HepG2 (cell line): ENCODE data around the gene TDRD9. TPM values are rescaled to one million over a fixed set of nuclear protein-coding genes. Genes with fewer than 3 reads are reported as not detected.
A peak's percentile ranks its signal among the peaks of the same experiment; 100 is the strongest.

ENCODE experiments used
- CENPT ChIP-seq: sonication (generic); formaldehyde crosslinking; IDR thresholded peaks from 2 replicates; pipeline ENCODE4 v1.8.0; 2022; ENCODE audit warnings: low read depth, mild to moderate bottlenecking, moderate library complexity, missing genetic modification reagents
- FIP1L1 ChIP-seq: fragments of 200-400 bp; formaldehyde crosslinking; IDR thresholded peaks from 2 replicates; pipeline ENCODE4 v1.6.1; 2018; ENCODE audit warnings: low read depth, mild to moderate bottlenecking, low read length, moderate library complexity, borderline replicate concordance; ENCODE audit not compliant: insufficient read depth
- FOXK1 ChIP-seq: sonication (generic); formaldehyde crosslinking; IDR thresholded peaks from 2 replicates; pipeline ENCODE4 v1.4.0; 2020; ENCODE audit warnings: low read depth, missing genetic modification reagents, borderline replicate concordance
- KDM5B ChIP-seq: sonication (generic); formaldehyde crosslinking; IDR thresholded peaks from 2 replicates; pipeline ENCODE4 v1.4.0; 2020; ENCODE audit warnings: missing genetic modification reagents, mild to moderate bottlenecking, borderline replicate concordance
- KLF6 ChIP-seq: IDR thresholded peaks from 2 replicates; pipeline ENCODE4 v1.8.0; 2016; ENCODE audit warnings: missing biosample characterization, missing genetic modification reagents
- MATR3 ChIP-seq: sonication (generic); formaldehyde crosslinking; IDR thresholded peaks from 2 replicates; pipeline ENCODE4 v1.4.0; 2020; ENCODE audit warnings: missing genetic modification reagents
- NFATC3 ChIP-seq: sonication (generic); formaldehyde crosslinking; IDR thresholded peaks from 2 replicates; pipeline ENCODE4 v1.5.1; 2020; ENCODE audit warnings: mild to moderate bottlenecking, missing genetic modification reagents
- PLSCR1 ChIP-seq: sonication (generic); formaldehyde crosslinking; IDR thresholded peaks from 2 replicates; pipeline ENCODE4 v1.5.0; 2020; ENCODE audit warnings: missing genetic modification reagents, mild to moderate bottlenecking, borderline replicate concordance
- SNRNP70 ChIP-seq: fragments of 200-400 bp; formaldehyde crosslinking; IDR thresholded peaks from 2 replicates; pipeline ENCODE4 v1.6.1; 2017; ENCODE audit warnings: mild to moderate bottlenecking, low read depth, low read length, moderate library complexity
- SSRP1 ChIP-seq: IDR thresholded peaks from 2 replicates; pipeline ENCODE4 v1.6.1; 2016; ENCODE audit warnings: control low read depth
- TFDP1 ChIP-seq: IDR thresholded peaks from 2 replicates; pipeline ENCODE4 v1.6.1; 2016; ENCODE audit warnings: missing compliant biosample characterization, missing genetic modification reagents, borderline replicate concordance
- ZBED4 ChIP-seq: sonication (generic); formaldehyde crosslinking; IDR thresholded peaks from 2 replicates; pipeline ENCODE4 v1.4.0; 2020; ENCODE audit warnings: missing genetic modification reagents, borderline replicate concordance
- ZNF18 ChIP-seq: sonication (generic); formaldehyde crosslinking; IDR thresholded peaks from 2 replicates; pipeline ENCODE4 v1.8.0; 2022; ENCODE audit warnings: mild to moderate bottlenecking, missing genetic modification reagents; ENCODE audit not compliant: insufficient replicate concordance
- ZNF441 ChIP-seq: sonication (generic); formaldehyde crosslinking; IDR thresholded peaks from 2 replicates; pipeline ENCODE4 v1.7.0; 2021; ENCODE audit warnings: missing genetic modification reagents, borderline replicate concordance
- ZNF567 ChIP-seq: sonication (generic); formaldehyde crosslinking; IDR thresholded peaks from 2 replicates; pipeline ENCODE4 v1.8.1; 2023; ENCODE audit warnings: mild to moderate bottlenecking, missing genetic modification reagents, borderline replicate concordance
- ZNF724P ChIP-seq: sonication (generic); formaldehyde crosslinking; IDR thresholded peaks from 2 replicates; pipeline ENCODE4 v1.8.0; 2022; ENCODE audit warnings: missing genetic modification reagents, borderline replicate concordance
- ZNF780A ChIP-seq: sonication (generic); formaldehyde crosslinking; IDR thresholded peaks from 2 replicates; pipeline ENCODE4 v1.8.0; 2022; ENCODE audit warnings: mild to moderate bottlenecking, missing genetic modification reagents, moderate library complexity
- ZSCAN31 ChIP-seq: sonication (generic); formaldehyde crosslinking; IDR thresholded peaks from 2 replicates; pipeline ENCODE4 v1.5.0; 2020; ENCODE audit warnings: low read depth, mild to moderate bottlenecking, missing genetic modification reagents
- ZSCAN9 ChIP-seq: IDR thresholded peaks from 2 replicates; pipeline ENCODE4 v1.6.1; 2016; ENCODE audit warnings: borderline replicate concordance
- polyA plus RNA-seq, 8 experiments: library from polyadenylated mRNA; depleted of rRNA in 3 of 8; stranded (reverse) in 7 of 8; unstranded in 1 of 8; fragments of >200 nt; fragmentation: Illumina TruSeq in 4 of 8; extraction: Trizol in 4 of 8; gene quantifications; 2 replicates each; pipeline versions ENCODE4 v1.2.1 to v1.2.3, GENCODE V29; 2011 to 2016; ENCODE audit warnings: low read depth in 4 of 8, missing spikeins in 1 of 8, mixed read lengths in 1 of 8; ENCODE audit not compliant: insufficient read depth in 1 of 8
- total RNA-seq, 5 experiments: library from RNA; depleted of rRNA; stranded (reverse); fragments of >200 nt; fragmentation: Illumina TruSeq; extraction: Trizol; gene quantifications; 2 replicates each; pipeline ENCODE4 v1.2.3, GENCODE V29; 2016; ENCODE audit warnings: low read depth in 1 of 5
- TF ChIP-seq, protein P1 (sequence below): sonication (generic); formaldehyde crosslinking; IDR thresholded peaks from 2 replicates; pipeline ENCODE4 v1.5.0; 2020; ENCODE audit warnings: missing genetic modification reagents

Gene TDRD9
- total and polyA plus RNA-seq, 2 of the 13 experiments (the other 11 are each of a cell fraction or from before 2014, with no cell fraction given) = not detected

DNA sequence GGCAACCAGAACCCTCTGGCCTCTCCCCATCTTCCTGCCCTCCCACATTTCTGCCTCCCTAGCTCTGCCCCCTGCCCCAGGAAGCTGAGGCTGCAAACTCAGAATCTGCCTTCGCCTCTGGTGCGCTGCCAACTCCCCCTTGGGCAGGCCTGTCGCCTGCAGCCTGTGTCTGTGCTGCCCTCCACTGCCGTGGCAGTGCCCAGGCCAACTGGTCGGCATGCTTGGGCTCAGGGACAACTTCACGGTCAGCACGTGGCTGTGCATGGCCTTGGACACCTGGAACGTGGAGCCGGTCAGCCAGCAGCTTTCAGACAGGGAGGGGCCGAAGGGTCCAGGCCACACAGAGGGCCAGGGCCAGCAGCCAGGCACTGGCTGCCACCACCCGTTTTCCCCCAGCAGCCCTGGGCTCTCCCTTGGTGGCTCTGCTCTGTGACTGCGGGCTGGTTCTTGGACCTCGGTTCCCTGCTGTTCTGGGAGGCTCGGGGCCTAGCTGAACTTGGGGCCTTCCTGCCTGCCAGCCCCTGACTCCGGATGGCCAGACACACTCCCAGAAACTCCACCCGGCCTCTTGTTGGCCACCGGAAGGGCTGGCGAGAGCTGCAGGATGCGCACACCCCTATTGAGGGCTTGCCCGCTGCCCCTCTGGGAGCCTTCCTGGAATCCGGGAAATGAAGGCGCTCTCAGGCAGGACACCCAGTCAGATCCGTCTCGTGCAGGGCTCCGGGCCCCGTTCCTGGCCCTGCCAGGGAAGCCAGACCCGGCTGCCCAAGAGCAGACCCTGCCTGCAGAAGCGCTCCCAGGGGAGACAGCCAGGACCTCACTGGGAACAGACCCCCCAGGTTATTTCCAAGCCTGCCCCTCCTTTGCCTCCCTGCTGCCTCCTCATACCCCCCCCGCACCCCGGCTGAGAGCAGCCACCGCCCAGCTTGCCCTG, 46.7 kb upstream of the TDRD9 start (continued):
- TF ChIP-seq, protein P1, sequence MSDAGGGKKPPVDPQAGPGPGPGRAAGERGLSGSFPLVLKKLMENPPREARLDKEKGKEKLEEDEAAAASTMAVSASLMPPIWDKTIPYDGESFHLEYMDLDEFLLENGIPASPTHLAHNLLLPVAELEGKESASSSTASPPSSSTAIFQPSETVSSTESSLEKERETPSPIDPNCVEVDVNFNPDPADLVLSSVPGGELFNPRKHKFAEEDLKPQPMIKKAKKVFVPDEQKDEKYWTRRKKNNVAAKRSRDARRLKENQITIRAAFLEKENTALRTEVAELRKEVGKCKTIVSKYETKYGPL (CRISPR knock-in tag) = no peak
- no peak for TF ChIP-seq SNRNP70
- TF ChIP-seq FIP1L1 = no peak
- no peak; the same call in 1 of the 2 replicates for TF ChIP-seq ZNF441 (CRISPR knock-in tag)
- peak; percentile 90; the same call in 1 of the 2 replicates for TF ChIP-seq ZNF780A (CRISPR knock-in tag)
- TF ChIP-seq ZSCAN31 = peak; percentile 75; the same call in 1 of the 2 replicates
- TF ChIP-seq NFATC3 (CRISPR knock-in tag) = peak; percentile 99
- TF ChIP-seq ZNF724P (CRISPR knock-in tag) = peak; percentile 92
- no peak for TF ChIP-seq PLSCR1
- no peak for TF ChIP-seq ZNF567 (CRISPR knock-in tag)
- TF ChIP-seq SSRP1 (CRISPR knock-in tag) = peak; percentile 61; the same call in 1 of the 2 replicates
- TF ChIP-seq KDM5B (CRISPR knock-in tag) = peak; percentile 99
- peak; percentile 99 for TF ChIP-seq KLF6 (CRISPR knock-in tag)
- no peak for TF ChIP-seq MATR3 (CRISPR knock-in tag)
- peak; percentile 96 for TF ChIP-seq TFDP1 (CRISPR knock-in tag)
- peak; percentile 89 for TF ChIP-seq ZSCAN9 (CRISPR knock-in tag)
- peak; percentile 72; the same call in 1 of the 2 replicates for TF ChIP-seq ZBED4 (CRISPR knock-in tag)
- peak; percentile 92 for TF ChIP-seq ZNF18 (CRISPR knock-in tag)
- TF ChIP-seq CENPT (CRISPR knock-in tag) = peak; percentile 96; the same call in 1 of the 2 replicates
- 0 out of 2 replicates have a peak, but pooled peaks have one; percentile 29 for TF ChIP-seq FOXK1 (CRISPR knock-in tag)
